Right lobe of liver (tissue), 6 donors: Measurements from ENCODE around the gene LRWD1. TPM values are rescaled to one million over a fixed set of nuclear protein-coding genes. Genes with fewer than 3 reads are reported as not detected.

Experiments
- ATAC-seq, 4 donors: fragments of 200-7000 bp; cut with Tn5 transposase; one replicate each; pipeline ENCODE4 v1.9.1; 2020; ENCODE audit warnings: mild to moderate bottlenecking in 4 of 4, moderate library complexity in 4 of 4
- DNase-seq, 3 donors: peaks; one replicate each; pipeline ENCODE4 v3.0.0-alpha.2; 2020
- H3K27ac ChIP-seq, 3 donors: fragments of 200-600 bp; one replicate each; pipeline ENCODE4 v1.8.0; 2022
- H3K27me3 ChIP-seq, 2 donors: fragments of 200-600 bp; one replicate each; pipeline ENCODE4 v1.8.0; 2022
- H3K36me3 ChIP-seq, 4 donors: fragments of 200-600 bp; sonication (generic) in 1 of 4; one replicate each; pipeline versions ENCODE4 v1.5.1 to v1.8.0; 2017 to 2022; ENCODE audit warnings: control low read depth in 1 of 4
- H3K4me1 ChIP-seq, 4 donors: fragments of 200-600 bp; sonication (generic) in 1 of 4; one replicate each; pipeline versions ENCODE4 v1.5.1 to v1.8.0; 2017 to 2022; ENCODE audit warnings: control low read depth in 1 of 4
- H3K4me3 ChIP-seq, 3 donors: fragments of 200-600 bp; one replicate each; pipeline ENCODE4 v1.8.0; 2022
- H3K9me3 ChIP-seq, 4 donors: fragments of 200-600 bp; sonication (generic) in 1 of 4; one replicate each; pipeline versions ENCODE4 v1.5.1 to v1.8.0; 2017 to 2022; ENCODE audit warnings: control low read depth in 1 of 4
- POLR2A ChIP-seq: fragments of 450-650 bp; IDR thresholded peaks from one replicate; pipeline ENCODE4 v1.6.1; 2017; ENCODE audit warnings: antibody characterized with exemption, mild to moderate bottlenecking
- WGBS: methylation state at CpG from one replicate; pipeline ENCODE4 v1.1.6; 2018; ENCODE audit warnings: low coverage, low lambda C conversion rate; ENCODE audit not compliant: insufficient coverage; ENCODE audit errors: missing lambda C conversion rate; 5-methylcytosine and 5-hydroxymethylcytosine counted together
- intact Hi-C, 2 donors: fragments of 100-400 bp; cut with DNase I; formaldehyde crosslinking; loops; one replicate each; pipeline versions ENCODE4 v1.11.2 to v1.14.1; 2022
- total RNA-seq, 6 experiments: library from RNA; depleted of rRNA in 2 of 6; stranded (reverse); fragments of >200 nt in 2 of 6; fragmentation: NEBNext Ultra II Directional in 3 of 6; extraction: Animal tissue kit (Norgen Biotek cat#: 25700) in 3 of 6; gene quantifications; one replicate each; pipeline versions ENCODE4 v1.1.0 to v1.2.4, GENCODE V29; 2016 to 2023
- TF ChIP-seq, protein P1 (sequence below), 4 donors: fragments of 200-600 bp in 3 of 4; fragments of 450-650 bp in 1 of 4; IDR thresholded peaks; one replicate each; pipeline versions ENCODE4 v1.5.1 to v1.8.0; 2016 to 2022; ENCODE audit warnings: antibody characterized with exemption in 4 of 4, mild to moderate bottlenecking in 2 of 4
- donor health status: DM: no; HTN: yes; CAD: no.
- donor health status: DM: no; HTN: no; CAD: no.
- donor health status: DM: no; HTN: no; CAD: no.
- donor health status: DM: no; HTN: yes; CAD: no.
- donor health status: DM: no; HTN: yes; CAD: no.

LRWD1 gene
- total RNA-seq, 6 experiments from 2014 or later: 8.3 to 15.5 (median 12.9) TPM

DNA sequence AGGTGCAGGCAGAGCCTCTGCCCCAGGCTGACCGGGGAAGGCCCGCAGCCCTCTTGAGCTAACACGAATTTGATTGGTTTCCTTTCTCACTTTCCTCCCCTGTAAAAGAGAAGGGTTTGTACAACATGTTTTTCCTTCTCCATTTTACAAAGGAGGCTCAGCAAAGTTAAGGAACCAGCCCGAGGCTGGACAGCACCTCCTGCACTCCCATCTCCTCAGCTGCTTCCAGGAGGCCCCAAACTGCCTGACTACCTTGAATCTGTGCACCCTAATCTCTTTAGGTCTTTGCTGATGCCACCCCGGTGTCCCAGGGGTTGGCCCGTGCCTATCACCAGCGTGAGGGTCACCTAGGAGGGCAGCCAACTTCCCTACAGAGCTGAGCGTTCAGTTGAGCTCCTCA lies 4.3 kb upstream of the LRWD1 start:
- no peak for TF ChIP-seq POLR2A
- TF ChIP-seq, protein P1, sequence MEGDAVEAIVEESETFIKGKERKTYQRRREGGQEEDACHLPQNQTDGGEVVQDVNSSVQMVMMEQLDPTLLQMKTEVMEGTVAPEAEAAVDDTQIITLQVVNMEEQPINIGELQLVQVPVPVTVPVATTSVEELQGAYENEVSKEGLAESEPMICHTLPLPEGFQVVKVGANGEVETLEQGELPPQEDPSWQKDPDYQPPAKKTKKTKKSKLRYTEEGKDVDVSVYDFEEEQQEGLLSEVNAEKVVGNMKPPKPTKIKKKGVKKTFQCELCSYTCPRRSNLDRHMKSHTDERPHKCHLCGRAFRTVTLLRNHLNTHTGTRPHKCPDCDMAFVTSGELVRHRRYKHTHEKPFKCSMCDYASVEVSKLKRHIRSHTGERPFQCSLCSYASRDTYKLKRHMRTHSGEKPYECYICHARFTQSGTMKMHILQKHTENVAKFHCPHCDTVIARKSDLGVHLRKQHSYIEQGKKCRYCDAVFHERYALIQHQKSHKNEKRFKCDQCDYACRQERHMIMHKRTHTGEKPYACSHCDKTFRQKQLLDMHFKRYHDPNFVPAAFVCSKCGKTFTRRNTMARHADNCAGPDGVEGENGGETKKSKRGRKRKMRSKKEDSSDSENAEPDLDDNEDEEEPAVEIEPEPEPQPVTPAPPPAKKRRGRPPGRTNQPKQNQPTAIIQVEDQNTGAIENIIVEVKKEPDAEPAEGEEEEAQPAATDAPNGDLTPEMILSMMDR (IDR thresholded peaks at IDR 0.05): no peak
- WGBS: 81% methylated on average over 4 of the region's 8 CpGs
- Histone ChIP-seq H3K9me3 (no peaks in the 10 kb centered on the region), H3K27me3 (no peaks in the 10 kb centered on the region), H3K4me1 (peaks cover 0 to 7% (median 0%) of the 10 kb centered on the region in 4 donors), H3K27ac (no peak overlapping the region), H3K4me3 (no peak overlapping the region), H3K36me3 (peaks cover 0 to 18% (median 9%) of the 10 kb centered on the region in 4 donors)
- ATAC-seq (no peak), DNase-seq (no peak)
- intact Hi-C loops: no loop called here

DNA sequence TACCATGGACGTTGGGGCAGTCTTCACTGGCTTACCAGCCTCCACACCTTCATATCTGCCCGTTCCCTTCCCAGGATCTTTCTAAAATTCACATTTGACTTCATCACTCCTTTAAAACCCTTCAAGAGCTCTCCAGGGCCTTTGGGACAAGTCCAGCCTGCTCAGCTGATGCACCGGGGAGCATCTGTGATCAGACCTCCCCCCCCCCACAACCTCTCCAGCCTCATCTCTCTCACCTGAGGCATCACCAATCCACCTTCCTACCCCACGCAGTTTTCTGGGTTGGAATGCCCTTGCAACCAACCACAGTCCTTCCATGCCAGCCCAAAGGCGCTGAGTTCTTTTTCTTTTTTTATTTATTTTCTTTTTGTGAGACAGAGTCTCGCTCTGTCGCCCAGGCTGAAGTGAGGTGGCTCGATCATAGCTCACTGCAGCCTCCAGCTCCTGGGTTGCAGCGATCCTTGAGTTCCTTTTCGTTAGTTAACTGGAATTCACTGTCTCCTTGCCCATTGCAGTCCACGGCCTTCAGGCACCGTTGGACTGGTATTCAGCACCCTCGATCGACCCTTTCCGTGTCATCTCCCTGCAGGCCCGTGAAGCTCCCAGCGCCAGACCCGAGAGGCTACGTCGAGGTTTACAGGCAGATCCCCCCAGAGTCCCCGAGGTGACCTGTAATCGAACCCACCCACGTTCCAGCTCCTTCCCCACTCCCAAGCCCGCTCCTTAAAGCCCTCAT lies 775 bp upstream of the LRWD1 start:
- H3K9me3 ChIP-seq: no peaks in the 10 kb centered on the region
- ATAC-seq: peak in 2 of 4 donors; percentile 4 to 5
- H3K27ac ChIP-seq: peak overlapping the region; percentile 39 to 52 (median 41)
- H3K27me3 ChIP-seq: no peaks in the 10 kb centered on the region
- no peaks in the 10 kb centered on the region for H3K36me3 ChIP-seq
- intact Hi-C loops: no loop called here
- H3K4me3 ChIP-seq: peak overlapping the region; percentile 83 to 94 (median 94)
- H3K4me1 ChIP-seq: peaks cover 0 to 20% (median 7%) of the 10 kb centered on the region in 4 donors
- no peak for TF ChIP-seq POLR2A
- TF ChIP-seq, protein P1 (IDR thresholded peaks at IDR 0.05): no peak
- 16% methylated on average over 23 of the region's 24 CpGs for WGBS
- DNase-seq: no peak

DNA sequence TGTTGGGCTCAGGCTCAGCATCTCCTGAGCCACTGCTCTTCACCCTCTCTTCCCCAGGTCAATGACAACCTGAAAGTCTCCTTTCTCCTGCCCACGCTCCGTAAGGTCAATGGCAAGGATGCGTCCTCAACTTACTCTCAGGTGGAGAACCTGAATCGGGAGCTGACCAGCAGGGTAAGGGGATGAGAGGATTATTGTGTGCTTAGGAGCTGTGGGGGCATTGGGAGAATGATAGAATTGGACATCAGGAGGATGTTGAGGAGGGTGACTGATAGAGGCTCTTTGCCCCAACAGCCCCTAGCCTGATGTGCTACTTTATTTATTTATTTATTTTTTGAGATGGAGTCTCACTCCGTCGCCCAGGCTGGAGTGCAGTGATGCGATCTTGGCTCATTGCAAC lies 1.3 kb downstream of the LRWD1 start:
- no peaks in the 10 kb centered on the region for H3K27me3 ChIP-seq
- intact Hi-C loops: no loop called here
- WGBS: 87% methylated on average over 7 of the region's 7 CpGs
- peaks cover 0 to 33% (median 17%) of the 10 kb centered on the region in 4 donors for H3K4me1 ChIP-seq
- H3K9me3 ChIP-seq: no peaks in the 10 kb centered on the region
- ATAC-seq (no peak), DNase-seq (no peak)
- no peak overlapping the region for H3K27ac ChIP-seq
- no peak overlapping the region for H3K4me3 ChIP-seq
- H3K36me3 ChIP-seq: no peaks in the 10 kb centered on the region
- no peak for TF ChIP-seq POLR2A
- TF ChIP-seq, protein P1 (IDR thresholded peaks at IDR 0.05): no peak

DNA sequence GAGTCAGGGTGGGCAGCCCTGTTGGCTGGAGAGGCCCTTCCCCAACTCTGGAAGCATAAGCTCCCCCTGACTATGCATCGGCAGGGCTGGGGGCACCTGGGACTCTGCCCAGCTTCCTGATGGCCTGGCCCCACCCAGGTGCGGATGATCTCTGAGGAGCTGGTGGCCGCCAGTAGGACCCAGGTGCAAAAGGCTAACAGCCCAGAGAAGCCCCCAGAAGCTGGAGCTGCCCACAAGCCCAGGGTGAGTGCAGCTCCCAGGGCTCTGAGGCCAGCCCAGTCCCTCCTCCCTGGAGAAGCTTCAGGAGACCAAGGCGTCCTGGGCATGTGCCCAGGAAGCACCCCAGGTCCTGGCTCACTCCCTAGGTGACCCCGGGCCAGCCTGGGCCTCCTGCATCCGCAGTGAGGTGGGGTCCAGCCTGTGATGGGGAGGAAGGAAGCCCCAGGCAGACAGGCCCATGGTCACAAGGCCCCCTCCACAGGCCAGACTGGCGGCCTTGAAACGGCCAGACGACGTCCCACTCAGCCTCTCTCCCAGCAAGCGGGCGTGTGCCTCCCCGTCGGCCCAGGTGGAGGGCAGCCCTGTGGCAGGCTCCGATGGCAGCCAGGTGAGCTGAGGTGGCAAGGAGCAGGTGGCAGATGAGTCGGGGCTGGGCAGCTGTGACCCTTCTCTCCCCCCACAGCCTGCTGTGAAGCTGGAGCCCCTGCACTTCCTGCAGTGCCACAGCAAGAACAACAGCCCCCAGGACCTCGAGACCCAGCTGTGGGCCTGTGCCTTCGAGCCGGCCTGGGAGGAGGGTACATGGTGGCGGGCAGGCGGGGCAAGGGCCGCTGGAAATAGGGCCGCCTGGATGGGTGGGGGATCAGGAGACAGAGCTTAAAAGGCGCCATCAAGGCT lies 3.0 kb downstream of the LRWD1 start:
- H3K9me3 ChIP-seq: no peaks in the 10 kb centered on the region
- intact Hi-C loops: no loop called here
- H3K27me3 ChIP-seq: no peaks in the 10 kb centered on the region
- WGBS: no CpG with 5 or more reads among the region's 24 CpGs
- no peak overlapping the region for H3K4me3 ChIP-seq
- H3K36me3 ChIP-seq: peaks cover 0 to 3% (median 1%) of the 10 kb centered on the region in 4 donors
- TF ChIP-seq, protein P1 (IDR thresholded peaks at IDR 0.05): no peak
- no peak overlapping the region for H3K27ac ChIP-seq
- no peak for ATAC-seq
- DNase-seq: peak; percentile 24 to 53 (median 44)
- H3K4me1 ChIP-seq: peaks cover 0 to 35% (median 17%) of the 10 kb centered on the region in 4 donors
